Measurements from ENCODE around the gene EYA2.
A peak's percentile ranks its signal among the peaks of the same experiment; 100 is the strongest.
"Not testable (repeated sequence)": the region's sequence is repeated elsewhere in the genome, so short reads cannot be mapped to it uniquely, and the experiment has no call there.

Gene EYA2

DNA sequence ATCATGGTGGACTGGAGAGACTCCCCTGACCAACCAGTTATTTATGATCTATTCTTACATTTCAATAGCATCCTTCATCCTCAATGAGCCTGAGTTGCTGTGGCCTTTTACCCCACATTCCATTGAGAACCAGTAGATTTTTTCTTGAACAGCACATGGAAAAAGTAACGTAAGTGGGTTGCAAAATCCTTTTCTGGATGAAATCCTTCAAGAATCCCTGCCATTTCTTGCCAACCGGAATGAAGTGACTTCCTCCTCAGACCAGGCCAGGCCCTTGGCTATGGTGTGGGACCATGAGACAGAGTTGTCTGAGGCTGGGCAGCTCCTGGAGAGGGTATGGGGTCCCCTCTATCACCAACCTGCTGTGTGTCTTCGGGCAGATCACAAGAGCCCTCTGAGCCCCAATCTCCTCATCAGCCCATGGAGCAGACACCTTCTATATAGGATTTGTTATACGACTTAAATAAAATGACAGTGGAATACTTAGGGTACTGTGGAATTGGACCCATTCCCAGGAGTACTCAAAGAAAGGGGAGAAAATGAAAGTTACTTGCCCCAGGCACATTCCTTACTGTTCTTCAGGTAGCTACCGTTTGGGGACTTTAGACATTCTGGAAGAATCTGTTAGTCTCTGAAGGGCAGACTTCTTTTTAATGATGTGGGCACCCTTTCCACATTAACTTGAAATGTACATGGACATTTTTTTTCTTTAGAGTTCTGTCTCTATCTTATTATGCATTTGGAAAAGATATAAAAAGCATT lies 10.9 kb downstream of the EYA2 start:
- no peaks in the 10 kb centered on the region for H3K27me3 ChIP-seq (ENCODE audit: control insufficient read depth in 2 of 2, insufficient read depth in 2 of 2, low read length in 2 of 2)
- no peak overlapping the region for H3K9ac ChIP-seq (ENCODE audit: low read depth in 1 of 2, low read length in 2 of 2)
- no peak overlapping the region for H3K27ac ChIP-seq (ENCODE audit: low read depth in 2 of 2, low read length in 2 of 2)

DNA sequence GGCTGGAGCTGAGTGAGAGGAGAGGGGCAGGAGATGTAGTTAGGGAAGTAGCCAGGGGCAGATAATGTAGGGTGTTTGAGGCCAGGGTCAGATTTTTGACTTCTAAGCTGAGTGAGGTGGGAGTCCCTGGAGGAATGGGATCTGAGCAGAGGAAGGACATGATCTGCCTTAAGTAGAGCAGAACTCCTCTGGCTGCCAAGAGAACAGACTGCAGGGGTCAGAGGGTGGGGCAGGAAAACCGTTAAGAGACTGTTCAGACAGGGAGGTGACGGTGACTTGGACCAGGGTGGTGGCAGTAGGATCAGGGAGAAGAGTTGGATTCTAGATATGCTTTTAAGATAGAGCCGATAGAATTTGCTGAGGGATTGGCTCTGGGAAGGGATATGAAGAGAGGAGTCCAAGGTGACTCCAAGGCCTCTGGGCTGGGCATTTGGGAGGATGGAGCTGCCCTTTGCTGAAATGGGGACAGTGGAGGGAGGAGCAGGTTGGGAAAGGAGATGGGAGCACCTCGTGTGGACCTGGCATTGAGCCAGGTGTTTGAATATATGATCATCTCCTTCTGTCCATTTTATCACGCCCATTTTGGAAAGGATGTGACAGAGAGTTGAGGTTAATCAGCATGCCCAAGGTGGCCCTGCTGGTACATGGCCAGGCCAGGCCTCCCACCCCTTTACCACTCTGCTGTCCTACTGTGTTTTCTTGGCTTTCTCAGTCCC lies 18.8 kb downstream of the EYA2 start:
- Histone ChIP-seq H3K36me3 (ENCODE audit: control insufficient read depth in 2 of 2, insufficient read depth in 2 of 2, low read length in 2 of 2) (no peaks in the 10 kb centered on the region), H3K9me3 (ENCODE audit: control insufficient read depth in 2 of 2, low read length in 2 of 2) (no peaks in the 10 kb centered on the region), H3K27me3 (ENCODE audit: control insufficient read depth in 2 of 2, insufficient read depth in 2 of 2, low read length in 2 of 2) (no peaks in the 10 kb centered on the region), H3K4me3 (ENCODE audit: low read length in 2 of 2) (no peak overlapping the region), H3K4me1 (ENCODE audit: control insufficient read depth in 2 of 2, insufficient read depth in 2 of 2, low read length in 2 of 2) (no peaks in the 10 kb centered on the region), H3K27ac (ENCODE audit: low read depth in 2 of 2, low read length in 2 of 2) (no peak overlapping the region), H3K9ac (ENCODE audit: low read depth in 1 of 2, low read length in 2 of 2) (no peak overlapping the region)

More for the DNA sequence above, 10.9 kb downstream of the EYA2 start:
- Histone ChIP-seq H3K4me1 (ENCODE audit: control insufficient read depth in 2 of 2, insufficient read depth in 2 of 2, low read length in 2 of 2) (no peaks in the 10 kb centered on the region), H3K36me3 (ENCODE audit: control insufficient read depth in 2 of 2, insufficient read depth in 2 of 2, low read length in 2 of 2) (no peaks in the 10 kb centered on the region), H3K4me3 (ENCODE audit: low read length in 2 of 2) (no peak overlapping the region), H3K9me3 (ENCODE audit: control insufficient read depth in 2 of 2, low read length in 2 of 2) (no peaks in the 10 kb centered on the region)

GRCh38 chr20:46914789-46915379 lies 20.2 kb downstream of the EYA2 start:
- Histone ChIP-seq H3K27me3 (ENCODE audit: control insufficient read depth in 2 of 2, insufficient read depth in 2 of 2, low read length in 2 of 2) (no peaks in the 10 kb centered on the region), H3K9ac (ENCODE audit: low read depth in 1 of 2, low read length in 2 of 2) (no peak overlapping the region), H3K4me1 (ENCODE audit: control insufficient read depth in 2 of 2, insufficient read depth in 2 of 2, low read length in 2 of 2) (no peaks in the 10 kb centered on the region), H3K9me3 (ENCODE audit: control insufficient read depth in 2 of 2, low read length in 2 of 2) (no peaks in the 10 kb centered on the region), H3K36me3 (ENCODE audit: control insufficient read depth in 2 of 2, insufficient read depth in 2 of 2, low read length in 2 of 2) (no peaks in the 10 kb centered on the region), H3K4me3 (ENCODE audit: low read length in 2 of 2) (no peak overlapping the region), H3K27ac (ENCODE audit: low read depth in 2 of 2, low read length in 2 of 2) (no peak overlapping the region)

DNA sequence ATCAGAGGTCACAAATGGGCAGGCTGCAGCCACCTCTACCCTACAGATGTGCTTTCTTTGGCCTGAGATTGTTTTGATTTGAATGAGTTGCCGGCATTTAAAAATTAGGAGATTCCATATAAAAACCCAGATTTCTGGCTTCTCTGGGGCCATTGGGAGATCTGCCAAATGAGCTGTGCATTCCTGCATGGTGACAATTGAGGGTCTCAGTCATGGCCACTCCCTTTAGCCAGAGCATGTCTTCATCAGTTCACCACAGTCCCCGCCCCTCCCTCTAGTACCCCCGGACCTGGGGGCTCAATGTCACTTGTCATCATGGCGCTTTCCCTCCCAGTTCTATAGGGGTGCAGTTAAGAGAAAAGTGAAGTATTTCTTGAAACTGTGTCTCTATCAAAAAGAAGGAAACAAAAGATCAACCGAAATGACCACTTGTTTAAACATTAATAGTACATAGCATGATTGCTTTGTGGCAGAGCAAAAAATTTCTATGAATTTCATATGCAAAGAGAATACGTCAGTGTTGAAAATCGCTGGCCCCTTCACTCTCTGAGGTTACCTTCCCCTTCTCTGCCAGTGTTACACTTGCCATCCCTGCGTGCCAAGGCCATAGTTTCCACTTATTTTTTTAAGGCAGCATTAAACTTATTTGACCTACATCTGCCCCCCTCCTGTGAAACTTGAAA lies 21.1 kb downstream of the EYA2 start:
- H3K4me3 ChIP-seq (ENCODE audit: low read length in 2 of 2) = no peak overlapping the region
- H3K4me1 ChIP-seq (ENCODE audit: control insufficient read depth in 2 of 2, insufficient read depth in 2 of 2, low read length in 2 of 2) = no peaks in the 10 kb centered on the region
- H3K9ac ChIP-seq (ENCODE audit: low read depth in 1 of 2, low read length in 2 of 2) = no peak overlapping the region
- H3K9me3 ChIP-seq (ENCODE audit: control insufficient read depth in 2 of 2, low read length in 2 of 2) = no peaks in the 10 kb centered on the region
- no peaks in the 10 kb centered on the region for H3K27me3 ChIP-seq (ENCODE audit: control insufficient read depth in 2 of 2, insufficient read depth in 2 of 2, low read length in 2 of 2)
- H3K36me3 ChIP-seq (ENCODE audit: control insufficient read depth in 2 of 2, insufficient read depth in 2 of 2, low read length in 2 of 2) = no peaks in the 10 kb centered on the region
- no peak overlapping the region for H3K27ac ChIP-seq (ENCODE audit: low read depth in 2 of 2, low read length in 2 of 2)

DNA sequence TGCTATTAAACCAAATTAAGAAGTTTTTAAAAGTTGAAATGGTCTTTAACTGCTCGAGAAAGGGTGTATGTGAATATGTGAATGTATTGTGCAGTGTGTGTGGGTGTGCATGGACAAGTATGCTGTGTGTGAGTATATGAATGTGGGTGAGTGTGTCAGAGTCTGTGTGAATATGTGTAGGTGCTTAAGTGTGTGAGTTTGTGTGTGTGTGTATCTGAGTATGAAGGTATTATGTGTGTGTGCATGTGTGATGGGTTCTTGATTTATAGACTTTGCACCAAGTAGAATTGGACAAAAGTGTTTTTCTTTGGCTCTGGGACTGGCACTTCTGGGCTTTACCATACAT lies 21.6 kb downstream of the EYA2 start:
- no peaks in the 10 kb centered on the region for H3K4me1 ChIP-seq (ENCODE audit: control insufficient read depth in 2 of 2, insufficient read depth in 2 of 2, low read length in 2 of 2)
- no peaks in the 10 kb centered on the region for H3K36me3 ChIP-seq (ENCODE audit: control insufficient read depth in 2 of 2, insufficient read depth in 2 of 2, low read length in 2 of 2)
- no peak overlapping the region for H3K4me3 ChIP-seq (ENCODE audit: low read length in 2 of 2)
- H3K9me3 ChIP-seq (ENCODE audit: control insufficient read depth in 2 of 2, low read length in 2 of 2) = no peaks in the 10 kb centered on the region
- no peaks in the 10 kb centered on the region for H3K27me3 ChIP-seq (ENCODE audit: control insufficient read depth in 2 of 2, insufficient read depth in 2 of 2, low read length in 2 of 2)
- no peak overlapping the region for H3K27ac ChIP-seq (ENCODE audit: low read depth in 2 of 2, low read length in 2 of 2)
- no peak overlapping the region for H3K9ac ChIP-seq (ENCODE audit: low read depth in 1 of 2, low read length in 2 of 2)

DNA sequence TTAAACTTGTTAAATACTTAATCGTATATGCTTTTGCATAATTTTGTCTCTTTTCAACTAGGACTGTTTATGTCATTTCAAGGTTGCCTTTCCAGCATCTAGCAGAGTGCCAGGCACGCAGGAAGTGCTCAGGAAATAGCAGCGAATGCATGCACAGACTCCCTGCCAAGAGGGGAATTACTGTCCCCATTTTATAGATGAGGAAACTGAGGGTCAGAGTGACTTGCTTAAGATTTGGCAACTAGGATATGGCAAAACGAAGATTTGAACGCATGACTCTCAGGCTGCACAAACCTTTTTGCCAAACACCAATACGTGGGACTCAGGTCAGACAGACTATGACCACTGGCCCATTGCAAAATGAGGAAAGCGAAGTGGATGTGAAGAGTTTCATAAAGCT lies 22.5 kb downstream of the EYA2 start:
- H3K27me3 ChIP-seq (ENCODE audit: control insufficient read depth in 2 of 2, insufficient read depth in 2 of 2, low read length in 2 of 2) = no peaks in the 10 kb centered on the region
- H3K4me1 ChIP-seq (ENCODE audit: control insufficient read depth in 2 of 2, insufficient read depth in 2 of 2, low read length in 2 of 2) = no peaks in the 10 kb centered on the region
- no peak overlapping the region for H3K4me3 ChIP-seq (ENCODE audit: low read length in 2 of 2)

GRCh38 chr20:46920114-46920513 lies 25.5 kb downstream of the EYA2 start:
- Histone ChIP-seq H3K27ac (ENCODE audit: low read depth in 2 of 2, low read length in 2 of 2) (no peak overlapping the region), H3K36me3 (ENCODE audit: control insufficient read depth in 2 of 2, insufficient read depth in 2 of 2, low read length in 2 of 2) (no peaks in the 10 kb centered on the region), H3K9ac (ENCODE audit: low read depth in 1 of 2, low read length in 2 of 2) (no peak overlapping the region), H3K9me3 (ENCODE audit: control insufficient read depth in 2 of 2, low read length in 2 of 2) (no peaks in the 10 kb centered on the region), H3K4me3 (ENCODE audit: low read length in 2 of 2) (peak overlapping the region in 1 of 2 donors; percentile 0), H3K4me1 (ENCODE audit: control insufficient read depth in 2 of 2, insufficient read depth in 2 of 2, low read length in 2 of 2) (no peaks in the 10 kb centered on the region), H3K27me3 (ENCODE audit: control insufficient read depth in 2 of 2, insufficient read depth in 2 of 2, low read length in 2 of 2) (no peaks in the 10 kb centered on the region)

More for the DNA sequence above, 22.5 kb downstream of the EYA2 start:
- no peaks in the 10 kb centered on the region for H3K9me3 ChIP-seq (ENCODE audit: control insufficient read depth in 2 of 2, low read length in 2 of 2)
- no peak overlapping the region for H3K9ac ChIP-seq (ENCODE audit: low read depth in 1 of 2, low read length in 2 of 2)
- H3K36me3 ChIP-seq (ENCODE audit: control insufficient read depth in 2 of 2, insufficient read depth in 2 of 2, low read length in 2 of 2) = no peaks in the 10 kb centered on the region
- no peak overlapping the region for H3K27ac ChIP-seq (ENCODE audit: low read depth in 2 of 2, low read length in 2 of 2)

DNA sequence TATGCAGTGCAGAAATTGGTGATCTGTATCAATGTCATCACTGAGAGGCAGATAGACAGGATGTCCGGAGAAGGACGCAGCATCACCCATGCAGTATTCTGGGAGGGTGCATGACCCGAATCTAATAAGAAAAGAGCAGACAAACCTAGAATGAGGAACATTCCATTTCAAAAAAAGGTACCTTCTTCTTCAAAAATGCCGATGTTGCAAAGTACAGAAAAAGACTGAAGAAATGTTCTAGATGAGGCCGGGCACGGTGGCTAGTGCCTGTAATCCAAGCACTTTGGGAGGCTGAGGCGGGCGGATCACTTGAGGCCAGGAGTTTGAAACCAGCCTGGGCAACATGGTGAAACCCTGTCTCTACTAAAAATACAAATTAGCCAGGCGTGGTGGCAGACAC lies 28.2 kb downstream of the EYA2 start:
- H3K27me3 ChIP-seq (ENCODE audit: control insufficient read depth in 2 of 2, insufficient read depth in 2 of 2, low read length in 2 of 2); H3K4me1 ChIP-seq (ENCODE audit: control insufficient read depth in 2 of 2, insufficient read depth in 2 of 2, low read length in 2 of 2); H3K27ac ChIP-seq (ENCODE audit: low read depth in 2 of 2, low read length in 2 of 2); H3K9ac ChIP-seq (ENCODE audit: low read depth in 1 of 2, low read length in 2 of 2); H3K9me3 ChIP-seq (ENCODE audit: control insufficient read depth in 2 of 2, low read length in 2 of 2); H3K36me3 ChIP-seq (ENCODE audit: control insufficient read depth in 2 of 2, insufficient read depth in 2 of 2, low read length in 2 of 2); H3K4me3 ChIP-seq (ENCODE audit: low read length in 2 of 2): not testable (repeated sequence)

DNA sequence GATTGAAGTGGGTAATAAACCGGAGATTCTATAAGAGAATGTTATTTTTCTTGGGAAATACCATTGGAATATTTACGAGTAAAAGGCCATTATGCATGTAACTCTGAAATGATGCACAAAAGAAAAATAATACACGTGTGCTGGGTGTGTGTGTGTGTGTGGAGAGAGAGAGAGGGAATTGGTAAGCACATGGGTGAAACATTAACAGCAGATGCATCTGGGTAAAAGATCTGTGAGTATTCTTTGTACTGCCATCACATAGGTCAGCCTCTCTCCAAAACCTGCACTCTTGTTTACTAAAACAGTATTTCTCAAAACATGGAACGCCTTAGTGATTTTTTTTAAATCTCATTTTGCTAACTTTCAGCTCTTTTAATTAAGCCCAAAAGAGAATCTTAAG lies 28.9 kb downstream of the EYA2 start:
- Histone ChIP-seq H3K36me3 (ENCODE audit: control insufficient read depth in 2 of 2, insufficient read depth in 2 of 2, low read length in 2 of 2) (no peaks in the 10 kb centered on the region), H3K4me3 (ENCODE audit: low read length in 2 of 2) (no peak overlapping the region), H3K9me3 (ENCODE audit: control insufficient read depth in 2 of 2, low read length in 2 of 2) (no peaks in the 10 kb centered on the region), H3K9ac (ENCODE audit: low read depth in 1 of 2, low read length in 2 of 2) (no peak overlapping the region), H3K27me3 (ENCODE audit: control insufficient read depth in 2 of 2, insufficient read depth in 2 of 2, low read length in 2 of 2) (no peaks in the 10 kb centered on the region), H3K4me1 (ENCODE audit: control insufficient read depth in 2 of 2, insufficient read depth in 2 of 2, low read length in 2 of 2) (no peaks in the 10 kb centered on the region), H3K27ac (ENCODE audit: low read depth in 2 of 2, low read length in 2 of 2) (no peak overlapping the region)

- no peaks in the 10 kb centered on the region for H3K36me3 ChIP-seq (ENCODE audit: control insufficient read depth in 2 of 2, insufficient read depth in 2 of 2, low read length in 2 of 2)
- no peak overlapping the region for H3K9ac ChIP-seq (ENCODE audit: low read depth in 1 of 2, low read length in 2 of 2)
- H3K4me3 ChIP-seq (ENCODE audit: low read length in 2 of 2) = no peak overlapping the region
- H3K9me3 ChIP-seq (ENCODE audit: control insufficient read depth in 2 of 2, low read length in 2 of 2) = no peaks in the 10 kb centered on the region
- no peaks in the 10 kb centered on the region for H3K27me3 ChIP-seq (ENCODE audit: control insufficient read depth in 2 of 2, insufficient read depth in 2 of 2, low read length in 2 of 2)
- no peaks in the 10 kb centered on the region for H3K4me1 ChIP-seq (ENCODE audit: control insufficient read depth in 2 of 2, insufficient read depth in 2 of 2, low read length in 2 of 2)
- no peak overlapping the region for H3K27ac ChIP-seq (ENCODE audit: low read depth in 2 of 2, low read length in 2 of 2)
Observed at GRCh38 chr20:46928580-46929132, 34.0 kb downstream of the EYA2 start.

Measured in mucosa of rectum (tissue), 2 donors.